ENCODE results near the gene PEX26. TPM values are rescaled to one million over a fixed set of nuclear protein-coding genes. Genes with fewer than 3 reads are reported as not detected.

Gene PEX26
- total and polyA plus RNA-seq, 2 donors (not counting 1 experiment from before 2014, with no cell fraction given): 13.2 to 14.5 TPM

DNA sequence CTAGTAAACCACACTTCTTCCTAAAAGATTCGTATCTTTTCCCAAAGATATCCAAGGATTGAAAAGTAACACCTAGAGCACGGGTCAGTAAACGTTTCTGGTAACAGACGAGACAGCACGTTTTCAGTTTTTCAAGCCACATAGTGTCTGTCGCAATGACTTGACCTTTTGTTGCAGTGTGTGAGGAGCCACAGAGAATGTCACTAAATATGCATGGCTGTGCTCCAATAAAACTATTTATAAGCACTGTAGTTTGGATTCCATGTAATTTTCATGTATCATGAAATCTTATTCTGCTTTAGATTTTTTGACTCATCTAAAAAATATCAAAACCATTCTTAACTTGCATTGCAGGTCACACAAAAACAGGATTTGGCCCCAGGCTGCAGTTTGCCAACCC lies 35.1 kb upstream of the PEX26 start:
- Histone ChIP-seq H3K36me3 (ENCODE audit: control insufficient read depth, insufficient read depth, low read length) (no peaks in the 10 kb centered on the region), H3K4me3 (replicated peaks in 1 of 4; ENCODE audit: control extremely low read depth in 1 of 4, insufficient read depth in 1 of 4, low read depth in 3 of 4, low read length in 4 of 4) (no peak overlapping the region), H4K20me1 (ENCODE audit: control insufficient read depth, extremely low read depth, insufficient read depth, low read length) (no peaks in the 10 kb centered on the region), H3K79me2 (ENCODE audit: control insufficient read depth, insufficient read depth, low read length) (no peaks in the 10 kb centered on the region), H3K4me2 (ENCODE audit: extremely low read depth, insufficient read depth, low read length) (peak overlapping the region; percentile 8), H3K27me3 (ENCODE audit: control insufficient read depth, insufficient read depth, low read length) (no peaks in the 10 kb centered on the region), H3K9me3 (ENCODE audit: control insufficient read depth, insufficient read depth, low read depth, low read length) (no peaks in the 10 kb centered on the region), H3K27ac (ENCODE audit: insufficient read depth, low read length) (no peak overlapping the region), H3K4me1 (ENCODE audit: control insufficient read depth, extremely low read depth, insufficient read depth, low read length) (peaks cover 11% of the 10 kb centered on the region), H2AFZ (ENCODE audit: low read length) (no peak overlapping the region), H3K9ac (ENCODE audit: insufficient read depth, low read length) (no peak overlapping the region)
- no peak for TF ChIP-seq EZH2 (IDR thresholded peaks at IDR 0.05; ENCODE audit: low read length, missing control alignments)
- TF ChIP-seq, protein P1, sequence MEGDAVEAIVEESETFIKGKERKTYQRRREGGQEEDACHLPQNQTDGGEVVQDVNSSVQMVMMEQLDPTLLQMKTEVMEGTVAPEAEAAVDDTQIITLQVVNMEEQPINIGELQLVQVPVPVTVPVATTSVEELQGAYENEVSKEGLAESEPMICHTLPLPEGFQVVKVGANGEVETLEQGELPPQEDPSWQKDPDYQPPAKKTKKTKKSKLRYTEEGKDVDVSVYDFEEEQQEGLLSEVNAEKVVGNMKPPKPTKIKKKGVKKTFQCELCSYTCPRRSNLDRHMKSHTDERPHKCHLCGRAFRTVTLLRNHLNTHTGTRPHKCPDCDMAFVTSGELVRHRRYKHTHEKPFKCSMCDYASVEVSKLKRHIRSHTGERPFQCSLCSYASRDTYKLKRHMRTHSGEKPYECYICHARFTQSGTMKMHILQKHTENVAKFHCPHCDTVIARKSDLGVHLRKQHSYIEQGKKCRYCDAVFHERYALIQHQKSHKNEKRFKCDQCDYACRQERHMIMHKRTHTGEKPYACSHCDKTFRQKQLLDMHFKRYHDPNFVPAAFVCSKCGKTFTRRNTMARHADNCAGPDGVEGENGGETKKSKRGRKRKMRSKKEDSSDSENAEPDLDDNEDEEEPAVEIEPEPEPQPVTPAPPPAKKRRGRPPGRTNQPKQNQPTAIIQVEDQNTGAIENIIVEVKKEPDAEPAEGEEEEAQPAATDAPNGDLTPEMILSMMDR (conservative IDR thresholded peaks at IDR 0.05 in 1 of 2, IDR thresholded peaks at IDR 0.05 in 1 of 2; ENCODE audit: low read depth in 1 of 2, low read length in 2 of 2): no peak
- DNase-seq (ENCODE audit: low read depth in 2 of 2): peak in 1 of 2 donors; percentile 36

- peak; percentile 56 to 95 for DNase-seq (ENCODE audit: low read depth in 2 of 2)
- Histone ChIP-seq H3K79me2 (ENCODE audit: control insufficient read depth, insufficient read depth, low read length) (no peaks in the 10 kb centered on the region), H3K9ac (ENCODE audit: insufficient read depth, low read length) (no peak overlapping the region), H3K27ac (ENCODE audit: insufficient read depth, low read length) (no peak overlapping the region), H3K27me3 (ENCODE audit: control insufficient read depth, insufficient read depth, low read length) (no peaks in the 10 kb centered on the region), H3K4me3 (replicated peaks in 1 of 4; ENCODE audit: control extremely low read depth in 1 of 4, insufficient read depth in 1 of 4, low read depth in 3 of 4, low read length in 4 of 4) (no peak overlapping the region), H3K36me3 (ENCODE audit: control insufficient read depth, insufficient read depth, low read length) (no peaks in the 10 kb centered on the region), H2AFZ (ENCODE audit: low read length) (peak overlapping the region; percentile 36), H3K4me2 (ENCODE audit: extremely low read depth, insufficient read depth, low read length) (peak overlapping the region; percentile 45), H3K4me1 (ENCODE audit: control insufficient read depth, extremely low read depth, insufficient read depth, low read length) (peaks cover 12% of the 10 kb centered on the region), H3K9me3 (ENCODE audit: control insufficient read depth, insufficient read depth, low read depth, low read length) (no peaks in the 10 kb centered on the region), H4K20me1 (ENCODE audit: control insufficient read depth, extremely low read depth, insufficient read depth, low read length) (no peaks in the 10 kb centered on the region)
- TF ChIP-seq, protein P1 (conservative IDR thresholded peaks at IDR 0.05 in 1 of 2, IDR thresholded peaks at IDR 0.05 in 1 of 2; ENCODE audit: low read depth in 1 of 2, low read length in 2 of 2): no peak
- no peak for TF ChIP-seq EZH2 (IDR thresholded peaks at IDR 0.05; ENCODE audit: low read length, missing control alignments)
These were observed 33.1 kb upstream of the PEX26 start for GRCh38 chr22:18044548-18045271.

DNA sequence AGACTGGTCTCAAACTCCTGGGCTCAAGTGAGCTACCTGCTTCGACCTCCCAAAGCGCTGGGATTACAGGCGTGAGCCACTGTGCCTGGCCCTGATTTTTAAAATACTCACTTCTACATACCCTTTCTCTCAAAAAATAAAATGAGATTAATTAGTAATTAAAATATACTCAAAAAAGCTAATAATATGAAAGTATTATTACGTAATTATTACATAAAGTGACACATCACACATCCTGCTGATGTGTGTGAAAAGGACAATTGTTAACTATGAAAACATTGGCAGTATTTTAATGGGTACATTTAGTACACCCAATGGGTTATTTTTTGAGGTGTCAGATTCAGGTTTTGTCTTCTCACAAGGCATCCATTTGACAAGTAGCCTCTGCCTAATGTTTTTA lies 32.0 kb upstream of the PEX26 start:
- TF ChIP-seq EZH2 (IDR thresholded peaks at IDR 0.05; ENCODE audit: low read length, missing control alignments): no peak
- TF ChIP-seq, protein P1 (conservative IDR thresholded peaks at IDR 0.05 in 1 of 2, IDR thresholded peaks at IDR 0.05 in 1 of 2; ENCODE audit: low read depth in 1 of 2, low read length in 2 of 2): no peak
- no peak for DNase-seq (ENCODE audit: low read depth in 2 of 2)
- no peak overlapping the region for H2AFZ ChIP-seq (ENCODE audit: low read length)
- H3K4me3 ChIP-seq (replicated peaks in 1 of 4; ENCODE audit: control extremely low read depth in 1 of 4, insufficient read depth in 1 of 4, low read depth in 3 of 4, low read length in 4 of 4): no peak overlapping the region
- no peaks in the 10 kb centered on the region for H3K36me3 ChIP-seq (ENCODE audit: control insufficient read depth, insufficient read depth, low read length)
- no peak overlapping the region for H3K4me2 ChIP-seq (ENCODE audit: extremely low read depth, insufficient read depth, low read length)
- H3K9ac ChIP-seq (ENCODE audit: insufficient read depth, low read length): no peak overlapping the region
- H4K20me1 ChIP-seq (ENCODE audit: control insufficient read depth, extremely low read depth, insufficient read depth, low read length): no peaks in the 10 kb centered on the region
- H3K79me2 ChIP-seq (ENCODE audit: control insufficient read depth, insufficient read depth, low read length): no peaks in the 10 kb centered on the region
- no peak overlapping the region for H3K27ac ChIP-seq (ENCODE audit: insufficient read depth, low read length)
- no peaks in the 10 kb centered on the region for H3K27me3 ChIP-seq (ENCODE audit: control insufficient read depth, insufficient read depth, low read length)
- peaks cover 12% of the 10 kb centered on the region for H3K4me1 ChIP-seq (ENCODE audit: control insufficient read depth, extremely low read depth, insufficient read depth, low read length)
- H3K9me3 ChIP-seq (ENCODE audit: control insufficient read depth, insufficient read depth, low read depth, low read length): no peaks in the 10 kb centered on the region
